GM12873 (cell line): Measurements from ENCODE around the gene ODC1.

ENCODE experiments used
- CTCF ChIP-seq: IDR thresholded peaks from 2 replicates; pipeline ENCODE4 v1.5.1; 2012; ENCODE audit warnings: low read depth, mild to moderate bottlenecking, moderate library complexity, low read length, control low read depth; ENCODE audit not compliant: insufficient read depth; ENCODE audit errors: missing control alignments

ODC1 gene

GRCh38 chr2:10440736-10441135, 7.4 kb downstream of the ODC1 start:
- TF ChIP-seq CTCF = no peak

- no peak for TF ChIP-seq CTCF
Observed at GRCh38 chr2:10439971-10440370, 8.2 kb downstream of the ODC1 start.

- no peak for TF ChIP-seq CTCF
Observed at GRCh38 chr2:10439185-10439879, 8.8 kb downstream of the ODC1 start.

GRCh38 chr2:10438688-10439087, 9.4 kb downstream of the ODC1 start:
- no peak for TF ChIP-seq CTCF

- TF ChIP-seq CTCF = no peak
Observed at GRCh38 chr2:10437806-10438205, 10.3 kb downstream of the ODC1 start.

GRCh38 chr2:10436583-10437110, 11.5 kb downstream of the ODC1 start:
- TF ChIP-seq CTCF = no peak

- TF ChIP-seq CTCF = no peak
Observed at GRCh38 chr2:10435820-10436204, 12.3 kb downstream of the ODC1 start.
